NCI-H187 treated with DMSO at 0.1 percent for 48 hours (cell line): ENCODE measurements around the gene TAF4.
A peak's percentile ranks its signal among the peaks of the same experiment; 100 is the strongest.
"Not testable (repeated sequence)": the region's sequence is repeated elsewhere in the genome, so short reads cannot be mapped to it uniquely, and the experiment has no call there.

Source experiments
- DNase-seq: peaks from one replicate; lab custom pipeline; 2025; lab: John Stamatoyannopoulos, UW

TAF4 gene

GRCh38 chr20:62065674-62066338 is at the start of gene TAF4:
TSS of gene TAF4 (minus strand) at chr20:62065881. CDS start at chr20:62065810, 71 bp downstream.
- peak; percentile 29 for DNase-seq

GRCh38 chr20:62114894-62115293 is 49.2 kb upstream of the TAF4 start:
- no peak for DNase-seq

GRCh38 chr20:62112368-62112767 is 46.7 kb upstream of the TAF4 start:
- no peak for DNase-seq

- no peak for DNase-seq
Measured at GRCh38 chr20:62111148-62111547, 45.5 kb upstream of the TAF4 start.

- DNase-seq = no peak
Measured at GRCh38 chr20:62105592-62105991, 39.9 kb upstream of the TAF4 start.

GRCh38 chr20:62104791-62105345 is 39.2 kb upstream of the TAF4 start:
- DNase-seq = no peak

GRCh38 chr20:62104234-62104789 is 38.6 kb upstream of the TAF4 start:
- no peak for DNase-seq

GRCh38 chr20:62103508-62104233 is 38.0 kb upstream of the TAF4 start:
- DNase-seq = no peak

- no peak for DNase-seq
Measured at GRCh38 chr20:62101078-62101477, 35.4 kb upstream of the TAF4 start.

GRCh38 chr20:62097881-62098407 is 32.3 kb upstream of the TAF4 start:
- DNase-seq = no peak

- no peak for DNase-seq
Measured at GRCh38 chr20:62096421-62097380, 31.0 kb upstream of the TAF4 start.

GRCh38 chr20:62089393-62089792 is 23.7 kb upstream of the TAF4 start:
- no peak for DNase-seq

GRCh38 chr20:62088258-62089127 is 22.8 kb upstream of the TAF4 start:
- no peak for DNase-seq

- no peak for DNase-seq
Measured at GRCh38 chr20:62087632-62088031, 22.0 kb upstream of the TAF4 start.

- DNase-seq = no peak
Measured at GRCh38 chr20:62087227-62087626, 21.5 kb upstream of the TAF4 start.

- no peak for DNase-seq
Measured at GRCh38 chr20:62085206-62085605, 19.5 kb upstream of the TAF4 start.

GRCh38 chr20:62084224-62084623 is 18.5 kb upstream of the TAF4 start:
- not testable (repeated sequence) for DNase-seq

GRCh38 chr20:62083312-62083711 is 17.6 kb upstream of the TAF4 start:
- DNase-seq = no peak

GRCh38 chr20:62080249-62080990 is 14.7 kb upstream of the TAF4 start:
- DNase-seq = peak; percentile 64

GRCh38 chr20:62079166-62079565 is 13.5 kb upstream of the TAF4 start:
- DNase-seq = no peak
